SH-SY5Y (cell line): Measurements from ENCODE around the gene RCAN1.

Experiments
- GATA2 ChIP-seq: IDR thresholded peaks from 2 replicates; pipeline ENCODE4 v1.6.1; 2011; ENCODE audit warnings: mild to moderate bottlenecking, low read depth, low read length
- GATA3 ChIP-seq: IDR thresholded peaks from 2 replicates; pipeline ENCODE4 v1.6.1; 2011; ENCODE audit warnings: low read depth, mild to moderate bottlenecking, low read length, moderate library complexity

The RCAN1 gene

DNA sequence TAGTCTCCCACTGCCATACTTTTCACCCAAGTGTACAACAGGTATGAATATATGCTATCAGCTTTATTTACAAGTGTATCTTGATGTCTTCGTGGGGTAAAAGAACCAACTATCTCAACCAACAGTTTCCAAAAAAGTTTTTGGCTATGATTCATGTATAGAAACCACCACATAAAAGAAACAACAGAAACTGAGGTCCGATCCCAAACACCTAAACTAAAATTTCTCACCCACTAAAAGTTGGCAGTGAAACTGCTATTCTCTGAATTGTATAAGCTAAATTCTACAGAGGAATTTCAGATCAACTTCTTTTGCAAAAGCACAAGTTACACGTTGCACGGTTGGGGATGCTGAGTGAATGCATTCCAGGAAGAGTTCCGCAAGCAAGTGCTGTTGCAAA, 97.9 kb downstream of the RCAN1 start:
- TF ChIP-seq GATA3 (no peak), GATA2 (no peak)

DNA sequence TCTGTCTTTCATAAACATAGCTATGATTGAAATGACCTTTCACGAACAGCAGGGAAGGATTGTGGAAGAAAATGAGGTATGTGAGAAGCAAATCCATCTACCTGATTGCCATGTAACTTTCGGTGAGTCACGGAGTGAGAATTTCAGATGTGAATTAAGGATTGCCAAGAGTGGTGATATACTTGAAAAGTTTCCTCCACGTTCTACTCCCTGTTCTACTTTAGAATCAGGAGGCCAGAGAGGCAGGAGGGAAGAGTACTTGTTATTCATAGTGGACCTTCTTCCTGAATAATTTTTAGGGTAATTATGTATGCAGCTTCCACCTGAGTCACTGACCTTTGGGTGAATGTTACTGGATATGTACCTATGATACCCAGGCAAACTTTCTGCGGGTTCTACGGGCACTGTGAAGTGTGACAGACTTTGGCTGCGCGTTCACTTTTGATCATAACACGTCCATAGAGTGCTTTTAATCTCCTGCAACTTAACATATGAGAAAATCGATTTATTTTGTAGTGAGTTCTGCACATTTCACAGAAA, 100.3 kb downstream of the RCAN1 start:
- TF ChIP-seq GATA2, result no peak
- no peak for TF ChIP-seq GATA3

DNA sequence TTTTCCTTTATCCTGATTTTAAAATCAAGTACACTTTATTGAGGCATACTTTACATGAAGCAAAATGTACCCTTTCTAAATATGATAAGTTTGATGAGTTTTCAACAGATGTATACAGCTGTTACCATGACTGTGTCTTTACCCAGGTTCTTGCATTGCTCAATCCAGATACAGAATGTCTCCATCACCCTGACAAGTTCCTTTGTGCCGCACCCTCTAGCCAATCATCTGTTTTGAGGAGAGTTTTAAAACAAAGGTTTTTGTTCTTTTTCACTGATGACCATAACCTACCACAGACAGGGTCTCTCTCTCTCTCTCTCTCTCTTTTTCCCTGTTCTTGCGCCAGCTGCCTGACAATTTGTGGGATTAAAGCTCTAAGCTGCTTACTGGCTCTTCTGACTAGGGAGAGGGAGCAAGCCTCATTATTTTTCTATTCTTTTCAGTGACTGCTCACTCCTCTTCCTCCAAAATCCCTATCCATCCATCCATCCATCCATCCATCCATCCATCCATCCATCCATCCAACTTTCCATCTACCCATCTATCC, 101.7 kb downstream of the RCAN1 start:
- TF ChIP-seq GATA3, result no peak
- no peak for TF ChIP-seq GATA2

DNA sequence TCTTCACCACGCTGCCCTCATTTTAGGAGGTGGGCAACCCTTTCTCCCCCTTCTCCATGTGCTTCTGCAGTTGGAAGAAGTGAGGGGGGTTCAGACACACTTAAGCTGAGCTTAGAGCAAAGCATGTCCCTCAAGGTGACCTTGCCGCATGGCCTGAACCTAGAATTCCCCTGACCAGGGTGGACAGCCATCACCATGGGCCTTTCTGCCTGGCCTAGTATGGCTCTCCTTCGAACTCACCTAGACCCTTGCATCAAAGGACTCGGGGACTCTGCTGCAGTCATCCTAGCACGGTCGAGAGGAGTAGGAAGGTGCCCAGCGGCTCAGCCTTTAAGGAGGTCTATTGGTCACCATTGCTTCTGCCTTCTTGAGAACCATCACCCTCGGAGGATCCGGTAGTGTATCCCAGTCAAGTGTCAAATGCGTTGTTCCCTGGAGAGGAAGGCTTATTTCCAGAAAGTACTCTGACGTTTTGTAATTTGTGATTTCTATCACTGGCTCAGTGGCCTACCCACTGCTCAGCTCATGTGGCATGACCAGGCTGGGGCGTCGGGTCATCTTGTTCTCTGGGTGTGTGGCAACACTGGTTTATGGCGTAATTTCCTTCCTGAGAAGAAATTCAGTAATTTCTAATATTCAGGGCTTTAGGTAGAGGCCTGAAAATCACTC, 103.0 kb downstream of the RCAN1 start, which contains the start of gene KCNE1:
Gene KCNE1, minus strand, starts transcription at position 424 of the 669 bp plus-strand sequence. CDS start 62,576 bp downstream, outside the sequence.
- TF ChIP-seq GATA2 (no peak), GATA3 (no peak)

DNA sequence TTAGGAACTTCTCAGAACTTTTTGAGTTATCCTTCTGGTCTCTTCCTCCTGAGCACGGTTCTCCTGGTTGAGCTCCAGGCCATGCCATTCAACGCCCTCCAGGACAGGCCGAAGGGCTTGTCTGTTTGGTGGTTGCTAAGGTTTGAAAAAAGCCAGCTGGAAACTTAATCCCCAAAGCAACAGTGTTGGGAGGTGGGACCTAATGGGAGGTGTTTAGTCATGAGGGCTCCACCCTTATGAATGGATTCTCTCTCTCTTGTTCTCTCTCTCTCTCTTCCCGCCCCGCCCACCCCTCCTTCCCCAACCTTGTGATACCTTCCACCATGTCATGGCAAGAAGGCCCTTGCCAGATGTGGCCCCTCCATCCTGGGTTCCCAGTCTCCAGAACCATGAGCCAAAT, 103.7 kb downstream of the RCAN1 start:
- TF ChIP-seq GATA2, result no peak
- no peak for TF ChIP-seq GATA3

DNA sequence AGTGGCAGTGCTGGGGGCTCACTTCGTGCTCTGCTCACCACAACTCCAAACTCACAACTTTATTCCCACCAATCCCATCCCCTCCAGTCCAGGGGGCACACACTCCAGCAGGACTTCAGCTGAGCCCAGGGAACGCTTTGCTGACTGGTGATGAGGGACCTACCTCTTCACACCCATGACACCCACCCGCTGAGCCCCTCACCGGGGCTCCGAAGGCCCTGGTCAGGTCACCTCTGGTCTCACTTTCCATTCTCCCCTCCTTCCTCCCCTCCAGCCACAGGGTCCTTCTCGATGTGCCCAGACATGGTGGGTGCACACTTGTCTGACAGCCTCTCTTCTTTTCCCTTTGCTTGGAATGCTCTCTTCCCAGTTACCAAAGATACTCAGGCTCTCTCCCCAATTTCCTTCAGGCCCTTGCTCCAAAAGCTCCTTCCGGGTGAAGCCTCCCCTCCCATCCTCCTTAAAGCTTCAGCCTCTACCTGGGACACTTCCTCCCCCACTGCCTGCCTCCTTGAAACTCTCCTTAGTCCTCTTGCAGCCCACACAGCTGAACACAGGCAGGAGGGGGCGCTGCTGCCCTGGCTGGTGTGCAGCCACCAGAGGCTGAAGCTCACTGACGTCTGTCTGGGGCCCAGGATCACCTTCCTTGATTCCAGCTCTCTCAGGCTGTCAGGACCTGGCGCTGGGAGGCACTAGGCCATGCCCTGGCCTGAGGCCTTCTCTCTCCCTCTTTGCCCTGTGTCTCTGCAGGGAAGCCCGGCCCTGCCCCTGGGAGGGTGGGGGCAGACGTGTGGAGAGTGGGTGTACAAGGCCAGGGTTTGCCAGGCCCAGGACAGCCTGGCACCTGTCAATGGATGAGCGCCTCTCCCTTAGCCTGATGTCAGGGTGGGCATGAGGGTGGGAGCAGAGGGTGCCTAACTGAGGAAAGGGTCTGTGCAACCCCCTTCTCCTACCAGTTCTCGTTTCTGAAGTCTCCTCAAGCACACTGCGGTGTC, 104.5 kb downstream of the RCAN1 start:
- TF ChIP-seq GATA2, result no peak

DNA sequence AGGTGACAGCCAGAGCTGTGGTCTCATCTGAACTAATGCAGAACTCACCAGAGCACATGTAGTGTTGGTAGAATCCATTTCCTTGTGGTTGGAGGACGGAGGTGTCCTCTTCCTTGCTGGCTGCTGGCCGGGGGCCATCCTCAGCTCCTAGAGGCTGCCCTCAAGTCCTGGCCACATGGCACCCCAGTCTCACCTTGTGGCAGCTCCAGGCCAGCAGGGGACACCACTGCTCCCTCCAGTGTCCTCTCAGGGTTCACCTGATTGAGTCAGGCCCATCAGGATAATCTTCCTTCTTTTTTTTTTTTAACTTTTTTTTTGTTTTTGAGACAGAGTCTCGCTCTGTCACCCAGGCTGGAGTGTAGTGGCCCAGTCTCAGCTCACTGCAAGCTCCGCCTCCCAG, 105.8 kb downstream of the RCAN1 start:
- no peak for TF ChIP-seq GATA3
- TF ChIP-seq GATA2, result no peak

DNA sequence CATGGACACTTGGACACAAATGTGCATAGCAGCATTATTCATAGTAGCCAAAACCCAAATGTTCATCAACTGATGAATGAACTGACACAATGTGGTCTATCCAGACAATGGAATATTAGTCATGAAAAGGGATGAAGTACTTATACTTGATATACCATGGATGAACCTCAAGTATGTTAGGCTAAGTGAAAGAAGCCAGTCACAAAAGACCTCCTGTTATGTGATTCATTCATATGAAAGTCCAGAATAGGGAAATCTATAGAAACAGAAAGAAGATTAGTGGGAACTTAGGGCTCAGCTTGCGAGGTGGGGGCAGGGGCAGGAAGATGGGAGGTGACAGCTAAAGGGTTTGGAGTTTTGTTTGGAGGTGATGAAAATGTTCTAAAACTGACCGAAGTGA, 110.3 kb downstream of the RCAN1 start:
- TF ChIP-seq GATA2 (no peak), GATA3 (no peak)

DNA sequence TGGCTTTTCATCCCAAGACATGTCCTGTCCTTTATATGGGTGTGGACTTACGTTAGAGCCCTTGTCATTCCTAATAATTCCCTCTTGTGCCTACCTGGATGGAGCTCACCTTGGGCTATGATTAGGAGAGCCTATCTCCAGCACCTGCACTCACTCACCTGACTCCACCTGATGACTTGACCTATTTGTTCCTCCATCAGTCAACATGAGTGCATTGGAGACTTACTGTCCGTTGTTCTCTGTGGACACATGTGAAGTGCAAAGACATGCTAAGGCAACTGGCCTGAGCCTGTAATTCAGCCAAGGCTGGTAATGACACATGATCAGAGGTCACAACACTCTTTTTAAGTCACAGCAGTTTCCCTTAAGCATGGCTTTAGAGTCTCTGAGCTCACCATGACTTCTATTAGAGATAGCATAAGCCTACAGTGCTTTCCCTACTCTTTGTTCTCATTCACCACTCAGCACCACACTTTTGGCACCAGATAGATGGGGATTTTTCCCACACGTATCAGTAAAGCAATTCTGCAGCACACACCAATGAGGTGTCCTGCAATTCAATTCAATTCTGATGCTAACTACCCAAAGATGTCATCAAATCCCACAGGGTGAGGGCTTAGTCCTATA, 112.3 kb downstream of the RCAN1 start:
- no peak for TF ChIP-seq GATA3
- no peak for TF ChIP-seq GATA2

DNA sequence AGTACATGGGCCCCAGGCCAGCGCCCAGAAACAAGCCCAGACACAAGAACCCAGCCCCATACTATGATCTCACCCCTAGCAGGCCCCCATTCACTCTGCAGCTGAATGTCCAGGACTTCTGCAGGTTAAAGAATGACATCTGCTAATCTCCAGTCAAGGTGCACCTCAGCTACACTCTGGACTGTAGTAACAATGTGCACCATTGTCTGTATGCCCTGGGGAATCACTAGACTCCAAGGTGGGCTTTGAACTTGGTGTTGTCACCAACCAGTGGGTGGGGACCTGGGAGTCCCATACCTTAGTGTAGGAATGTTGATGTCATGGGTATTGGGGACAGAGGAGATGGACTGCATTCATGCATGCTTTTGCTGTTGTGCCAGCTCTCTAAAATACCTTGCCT, 113.2 kb downstream of the RCAN1 start:
- no peak for TF ChIP-seq GATA3
- TF ChIP-seq GATA2, result no peak

DNA sequence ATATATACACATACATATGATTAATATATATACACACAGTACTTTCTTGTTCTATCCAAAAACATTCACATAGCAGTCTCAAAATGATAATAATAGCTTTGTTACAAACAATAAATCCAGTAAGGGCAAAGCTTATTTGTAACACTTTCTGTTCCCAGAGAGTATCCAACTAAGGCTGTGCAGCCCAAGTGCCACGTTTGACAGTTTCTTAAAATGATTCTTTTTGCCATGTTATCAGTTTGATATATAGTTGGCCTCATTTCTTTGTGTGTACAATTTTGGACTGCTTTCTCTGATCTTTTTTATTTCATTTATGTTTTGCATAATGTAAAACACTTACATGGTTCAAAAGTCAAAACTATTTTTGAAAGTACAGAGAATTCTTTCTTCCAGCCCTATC, 114.7 kb downstream of the RCAN1 start:
- no peak for TF ChIP-seq GATA3
- TF ChIP-seq GATA2, result no peak

DNA sequence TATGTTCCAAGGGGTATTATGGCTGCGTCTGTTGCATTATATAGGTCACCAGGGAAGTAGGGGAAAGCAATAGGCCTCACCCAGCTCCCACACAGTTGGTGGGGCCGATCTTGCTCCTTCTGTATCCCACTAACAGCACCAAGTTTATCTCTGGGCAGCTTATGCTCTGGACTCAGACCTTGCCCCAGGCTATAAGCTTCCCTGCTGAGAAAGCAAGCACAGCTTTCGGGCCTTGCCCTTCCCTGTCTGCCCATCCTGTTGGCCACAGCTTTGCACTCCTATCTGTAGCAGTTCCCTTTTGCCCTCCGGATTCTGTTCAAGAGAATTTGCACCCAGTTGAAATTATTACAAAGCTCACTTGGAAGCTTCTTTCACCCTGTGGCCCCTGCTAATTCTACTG, 115.8 kb downstream of the RCAN1 start:
- TF ChIP-seq GATA3 (no peak), GATA2 (no peak)

DNA sequence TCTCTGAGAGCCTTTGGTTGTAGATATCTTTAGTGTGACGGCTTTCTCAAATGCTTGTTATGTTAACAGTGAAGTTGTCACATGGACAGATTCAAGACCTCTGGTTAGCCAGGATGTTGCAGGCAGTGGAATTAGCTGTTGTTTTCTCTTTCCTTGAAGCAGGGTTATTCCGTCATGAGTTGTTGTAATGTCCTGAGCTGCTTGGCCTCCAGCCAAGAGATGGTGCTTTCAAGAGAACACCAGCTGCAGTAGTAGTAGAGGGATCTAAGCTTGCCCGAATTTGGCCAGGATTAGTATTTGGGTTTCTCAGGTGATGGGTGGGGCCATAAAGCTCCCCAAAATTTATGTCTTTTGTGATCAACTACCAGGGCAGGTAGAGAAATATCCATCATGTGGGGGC, 116.3 kb downstream of the RCAN1 start:
- TF ChIP-seq GATA2 (no peak), GATA3 (no peak)
